ENCODE data around the gene SIK3. TPM values are rescaled to one million over a fixed set of nuclear protein-coding genes. Genes with fewer than 3 reads are reported as not detected.

SIK3 gene
- polyA plus RNA-seq, 1 of the 3 experiments (the other 2 are of a cell fraction), result 5.1 TPM

GRCh38 chr11:116829525-116830183 lies 268.6 kb downstream of the SIK3 start, which contains the start of gene APOC3:
Gene APOC3, plus strand, starts transcription at chr11:116829907. Its CDS starts 676 bp downstream, at chr11:116830583.
- Histone ChIP-seq H3K9me3 (no peaks in the 10 kb centered on the region), H3K4me1 (ENCODE audit: control insufficient read depth in 1 of 2, insufficient read depth in 2 of 2, low read depth in 1 of 2, low read length in 1 of 2) (peaks cover 0 to 30% of the 10 kb centered on the region in 2 experiments; a peak in 1 of 4 replicates), H3K27ac (ENCODE audit: low read depth in 2 of 2, low read length in 1 of 2) (peak within 1 kb of the TSS in 1 of 2 experiments; percentile 69; a peak in 2 of 4 replicates), H4K20me1 (ENCODE audit: insufficient read depth) (no peaks in the 10 kb centered on the region), H3K9ac (no peak within 1 kb of the TSS), H3K4me3 (ENCODE audit: low read depth in 2 of 2, low read length in 1 of 2) (no peak within 1 kb of the TSS), H2AFZ (ENCODE audit: low read depth) (no peak within 1 kb of the TSS), H3K4me2 (no peak within 1 kb of the TSS), H3K27me3 (ENCODE audit: insufficient read depth) (no peaks in the 10 kb centered on the region), H3K79me2 (ENCODE audit: insufficient read depth) (no peaks in the 10 kb centered on the region), H3K9me2 (no peaks in the 10 kb centered on the region), H3K36me3 (replicated peaks in 1 of 2; ENCODE audit: control insufficient read depth in 1 of 2, insufficient read depth in 2 of 2, low read length in 1 of 2) (no peaks in the 10 kb centered on the region), H3F3A (replicated peaks; ENCODE audit: insufficient read depth) (no peaks in the 10 kb centered on the region)
- TF ChIP-seq TAF1 (IDR thresholded peaks at IDR 0.05; ENCODE audit: borderline replicate concordance, low read depth, low read length), result no peak
- no peak for TF ChIP-seq MEF2A (IDR thresholded peaks at IDR 0.05; ENCODE audit: borderline replicate concordance, low read depth)
- no peak for TF ChIP-seq CTCF (IDR thresholded peaks at IDR 0.05)
- no peak for TF ChIP-seq POLR2AphosphoS5 (IDR thresholded peaks at IDR 0.05; ENCODE audit: low read depth, low read length)
- TF ChIP-seq REST (IDR thresholded peaks at IDR 0.05; ENCODE audit: low read depth, low read length), result no peak
- no peak for TF ChIP-seq RXRA (IDR thresholded peaks at IDR 0.05; ENCODE audit: borderline replicate concordance, low read depth)
- TF ChIP-seq MXI1 (IDR thresholded peaks at IDR 0.05; ENCODE audit: low read depth, low read length), result no peak
- no peak for TF ChIP-seq FOSL2 (IDR thresholded peaks at IDR 0.05; ENCODE audit: borderline replicate concordance, low read depth)
- TF ChIP-seq FOXM1 (IDR thresholded peaks at IDR 0.05; ENCODE audit: low read depth), result no peak
- TF ChIP-seq SMC3 (IDR thresholded peaks at IDR 0.05; ENCODE audit: low read depth, low read length), result no peak
- peak; percentile 73 for DNase-seq
- ChIA-PET CTCF (interaction anchor here (0.8 to 1.9 kb wide), 5 partner anchors 13 to 276 kb away, joined by 3 to 7 read pairs (median 4); partner anchors contain the start of gene APOA5), POLR2A (no interaction called here)
- 62% methylated on average over 8 of the region's 9 CpGs for WGBS (ENCODE audit: low lambda C conversion rate)
